GM12872 (cell line): ENCODE results near the gene DRD3.

Experiments
- TF ChIP-seq, protein P1 (sequence below): IDR thresholded peaks from 3 replicates; pipeline ENCODE4 v1.5.1; 2011; ENCODE audit warnings: low read depth, mild to moderate bottlenecking, low read length, moderate library complexity; ENCODE audit not compliant: insufficient read depth

DRD3 gene

DNA sequence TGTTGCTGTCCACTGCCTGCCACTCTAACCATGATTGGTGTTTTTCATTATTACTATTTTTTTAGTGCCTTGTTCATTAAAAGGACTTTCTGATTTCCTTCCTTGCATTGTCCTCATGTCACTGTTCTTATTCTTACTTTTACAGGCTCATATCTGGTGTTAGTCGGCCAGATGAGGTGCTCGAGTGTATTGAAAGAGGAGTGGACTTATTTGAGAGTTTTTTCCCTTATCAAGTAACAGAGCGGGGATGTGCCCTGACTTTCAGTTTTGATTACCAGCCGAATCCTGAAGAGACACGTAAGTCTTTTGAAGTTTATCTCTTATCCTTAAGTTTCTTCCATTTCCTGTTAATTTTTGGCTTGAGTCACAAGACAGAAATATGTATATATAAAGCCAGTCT lies 99.1 kb downstream of the DRD3 start:
- TF ChIP-seq, protein P1, sequence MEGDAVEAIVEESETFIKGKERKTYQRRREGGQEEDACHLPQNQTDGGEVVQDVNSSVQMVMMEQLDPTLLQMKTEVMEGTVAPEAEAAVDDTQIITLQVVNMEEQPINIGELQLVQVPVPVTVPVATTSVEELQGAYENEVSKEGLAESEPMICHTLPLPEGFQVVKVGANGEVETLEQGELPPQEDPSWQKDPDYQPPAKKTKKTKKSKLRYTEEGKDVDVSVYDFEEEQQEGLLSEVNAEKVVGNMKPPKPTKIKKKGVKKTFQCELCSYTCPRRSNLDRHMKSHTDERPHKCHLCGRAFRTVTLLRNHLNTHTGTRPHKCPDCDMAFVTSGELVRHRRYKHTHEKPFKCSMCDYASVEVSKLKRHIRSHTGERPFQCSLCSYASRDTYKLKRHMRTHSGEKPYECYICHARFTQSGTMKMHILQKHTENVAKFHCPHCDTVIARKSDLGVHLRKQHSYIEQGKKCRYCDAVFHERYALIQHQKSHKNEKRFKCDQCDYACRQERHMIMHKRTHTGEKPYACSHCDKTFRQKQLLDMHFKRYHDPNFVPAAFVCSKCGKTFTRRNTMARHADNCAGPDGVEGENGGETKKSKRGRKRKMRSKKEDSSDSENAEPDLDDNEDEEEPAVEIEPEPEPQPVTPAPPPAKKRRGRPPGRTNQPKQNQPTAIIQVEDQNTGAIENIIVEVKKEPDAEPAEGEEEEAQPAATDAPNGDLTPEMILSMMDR = no peak

DNA sequence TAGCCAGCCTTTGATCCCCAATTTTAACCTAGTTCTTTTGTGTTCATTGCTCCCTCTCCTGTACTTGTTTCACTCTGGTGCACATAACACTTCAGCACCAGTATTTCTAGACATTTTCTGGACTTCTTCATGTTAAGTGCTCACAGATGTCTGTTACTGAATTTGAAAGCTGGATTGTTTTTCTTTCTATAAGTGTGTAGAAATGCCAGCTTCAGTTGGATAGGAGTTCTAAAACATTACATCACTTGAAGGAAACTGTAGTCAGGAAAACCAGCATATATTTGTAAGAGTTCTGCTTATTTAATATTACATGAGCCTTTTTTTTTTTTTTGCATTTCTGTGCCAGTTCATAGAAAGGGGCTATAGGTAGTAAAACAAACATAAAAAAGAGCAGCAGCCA lies 100.7 kb downstream of the DRD3 start:
- TF ChIP-seq, protein P1 = no peak
